IMR-90 (cell line): ENCODE measurements around the gene CXCL16. TPM values are rescaled to one million over a fixed set of nuclear protein-coding genes. Genes with fewer than 3 reads are reported as not detected.

Experiments used
- ATAC-seq: fragments of 200-7000 bp; cut with Tn5 transposase; 2 replicates; pipeline ENCODE4 v1.9.1; 2020; ENCODE audit warnings: low read depth, mild to moderate bottlenecking, moderate library complexity
- BruUV-seq: library from RNA; stranded (reverse); fragments of 400-500 nt; replicated peaks from 2 replicates; lab custom pipeline; 2021; lab: Mats Ljungman, UMichigan
- CTCF ChIA-PET: fragments of 300-600 bp; formaldehyde crosslinking; extraction: SDS; loops from one replicate; lab custom pipeline; 2021; ENCODE audit warnings: antibody characterized with exemption; lab: Yijun Ruan, JAX
- POLR2A ChIA-PET: fragments of 300-600 bp; sonication (Branson Sonifier 250); formaldehyde crosslinking; loops from one replicate; lab custom pipeline; 2022; ENCODE audit warnings: antibody characterized with exemption; ENCODE audit not compliant: unreplicated experiment; lab: Charles Lee
- DNase-seq: peaks from one replicate; pipeline ENCODE4 v3.0.0; 2013
- H2AFZ ChIP-seq: replicated peaks from 2 replicates; pipeline ENCODE3; 2013; ENCODE audit warnings: low read length, mild to moderate bottlenecking; ENCODE audit not compliant: poor library complexity
- H2AK5ac ChIP-seq: 2 replicates; pipeline ENCODE4 v1.6.1; 2013; ENCODE audit warnings: low read depth, low read length, inconsistent platforms
- H2AK9ac ChIP-seq: replicated peaks from 2 replicates; pipeline ENCODE3; 2013; ENCODE audit warnings: mild to moderate bottlenecking, low read depth, low read length, moderate library complexity; ENCODE audit not compliant: poor library complexity
- H2BK120ac ChIP-seq: 2 replicates; pipeline ENCODE4 v1.6.1; 2013; ENCODE audit warnings: low read depth, low read length, inconsistent platforms
- H2BK15ac ChIP-seq: 3 replicates; pipeline ENCODE4 v1.6.1; 2013; ENCODE audit warnings: low read depth, low read length, inconsistent platforms
- H2BK20ac ChIP-seq: 2 replicates; pipeline ENCODE4 v1.6.1; 2013; ENCODE audit warnings: low read depth, mild to moderate bottlenecking, inconsistent platforms, low read length, moderate library complexity
- H2BK5ac ChIP-seq: 2 replicates; pipeline ENCODE4 v1.6.1; 2013; ENCODE audit warnings: mild to moderate bottlenecking, low read depth, low read length, inconsistent platforms; ENCODE audit not compliant: poor library complexity, severe bottlenecking
- H3K14ac ChIP-seq: replicated peaks from 2 replicates; pipeline ENCODE4 v1.6.1; 2013; ENCODE audit warnings: low read depth, low read length, inconsistent platforms
- H3K18ac ChIP-seq: 2 replicates; pipeline ENCODE4 v1.6.1; 2013; ENCODE audit warnings: low read depth, low read length, control low read depth
- H3K23ac ChIP-seq: 2 replicates; pipeline ENCODE4 v1.6.1; 2013; ENCODE audit warnings: low read depth, low read length, inconsistent platforms
- H3K27ac ChIP-seq: 2 replicates; pipeline ENCODE4 v1.5.1; 2013; ENCODE audit warnings: mild to moderate bottlenecking, control low read depth, low read length; ENCODE audit not compliant: insufficient read depth
- H3K27me3 ChIP-seq: 2 replicates; pipeline ENCODE4 v1.6.1; 2013; ENCODE audit warnings: low read length; ENCODE audit not compliant: control insufficient read depth, insufficient read depth
- H3K36me3 ChIP-seq: 2 replicates; pipeline ENCODE4 v1.6.1; 2013; ENCODE audit warnings: low read length, mixed read lengths; ENCODE audit not compliant: control insufficient read depth, insufficient read depth
- H3K4ac ChIP-seq: 2 replicates; pipeline ENCODE4 v1.6.1; 2013; ENCODE audit warnings: low read depth, low read length, inconsistent platforms
- H3K4me1 ChIP-seq: 2 replicates; pipeline ENCODE4 v1.6.1; 2013; ENCODE audit warnings: low read length, mixed read lengths; ENCODE audit not compliant: control insufficient read depth, insufficient read depth
- H3K4me2 ChIP-seq: 2 replicates; pipeline ENCODE4 v1.6.1; 2013; ENCODE audit warnings: low read depth, mild to moderate bottlenecking, control low read depth, low read length, moderate library complexity
- H3K4me3 ChIP-seq: 2 replicates; pipeline ENCODE4 v1.5.1; 2013; ENCODE audit warnings: low read depth, mild to moderate bottlenecking, control low read depth, low read length, moderate library complexity; ENCODE audit not compliant: insufficient read depth
- H3K56ac ChIP-seq: 2 replicates; pipeline ENCODE4 v1.6.1; 2013; ENCODE audit warnings: low read length, inconsistent platforms; ENCODE audit not compliant: insufficient read depth; ENCODE audit errors: extremely low read depth
- H3K79me1 ChIP-seq, 2 experiments: 2 replicates each; pipeline ENCODE4 v1.6.1; 2013; ENCODE audit warnings: low read length in 2 of 2, inconsistent platforms in 1 of 2, low read depth in 1 of 2
- H3K9ac ChIP-seq: 2 replicates; pipeline ENCODE4 v1.6.1; 2013; ENCODE audit warnings: low read depth, low read length, control low read depth
- H3K9me1 ChIP-seq: 2 replicates; pipeline ENCODE4 v1.6.1; 2013; ENCODE audit warnings: low read length, inconsistent platforms; ENCODE audit not compliant: insufficient read depth
- H3K9me3 ChIP-seq: 2 replicates; pipeline ENCODE4 v1.6.1; 2013; ENCODE audit warnings: low read length; ENCODE audit not compliant: control insufficient read depth, insufficient read depth
- H4K20me1 ChIP-seq: 2 replicates; pipeline ENCODE4 v1.6.1; 2013; ENCODE audit warnings: low read length, inconsistent platforms; ENCODE audit not compliant: insufficient read depth
- H4K5ac ChIP-seq: 2 replicates; pipeline ENCODE4 v1.6.1; 2013; ENCODE audit warnings: mild to moderate bottlenecking, low read depth, low read length, control low read depth
- H4K8ac ChIP-seq, 2 experiments: 2 replicates each; pipeline ENCODE4 v1.6.1; 2013; ENCODE audit warnings: low read depth in 2 of 2, low read length in 2 of 2, control low read depth in 1 of 2, inconsistent platforms in 1 of 2
- H4K91ac ChIP-seq: 2 replicates; pipeline ENCODE4 v1.6.1; 2013; ENCODE audit warnings: low read depth, low read length, inconsistent platforms; ENCODE audit not compliant: insufficient read depth
- BHLHE40 ChIP-seq: fragments of 150-350 bp; IDR thresholded peaks from 2 replicates; pipeline ENCODE4 v1.6.1; 2016; ENCODE audit warnings: mild to moderate bottlenecking, low read depth, low read length
- CEBPB ChIP-seq: IDR thresholded peaks from 2 replicates; pipeline ENCODE4 v1.6.1; 2012; ENCODE audit warnings: low read depth, low read length, improper control_type of control experiment
- CHD1 ChIP-seq: IDR thresholded peaks from 2 replicates; pipeline ENCODE4 v1.6.1; 2012; ENCODE audit warnings: low read depth, low read length, improper control_type of control experiment
- CTCF ChIP-seq: conservative IDR thresholded peaks from 2 replicates; pipeline ENCODE4 v1.5.1; 2012; ENCODE audit warnings: mild to moderate bottlenecking, low read depth, low read length, improper control_type of control experiment
- FOS ChIP-seq: fragments of 150-350 bp; IDR thresholded peaks from 2 replicates; pipeline ENCODE4 v1.6.1; 2016; ENCODE audit warnings: low read depth, low read length
- MAFK ChIP-seq: IDR thresholded peaks from 2 replicates; pipeline ENCODE4 v1.6.1; 2012; ENCODE audit warnings: low read depth, low read length, improper control_type of control experiment
- MAZ ChIP-seq: IDR thresholded peaks from 2 replicates; pipeline ENCODE4 v1.6.1; 2012; ENCODE audit warnings: low read depth, mild to moderate bottlenecking, low read length, improper control_type of control experiment, moderate library complexity, borderline replicate concordance
- MXI1 ChIP-seq: IDR thresholded peaks from 2 replicates; pipeline ENCODE4 v1.6.1; 2012; ENCODE audit warnings: low read depth, mild to moderate bottlenecking, low read length, moderate library complexity, borderline replicate concordance
- NFE2L2 ChIP-seq: fragments of 150-350 bp; IDR thresholded peaks from 2 replicates; pipeline ENCODE4 v1.6.1; 2016; ENCODE audit warnings: low read depth, mild to moderate bottlenecking, low read length
- POLR2A ChIP-seq: IDR thresholded peaks from 2 replicates; pipeline ENCODE4 v1.6.1; 2012; ENCODE audit warnings: mild to moderate bottlenecking, low read depth, low read length
- RAD21 ChIP-seq: IDR thresholded peaks from 2 replicates; pipeline ENCODE4 v1.6.1; 2012; ENCODE audit warnings: low read length, improper control_type of control experiment
- RCOR1 ChIP-seq: IDR thresholded peaks from 2 replicates; pipeline ENCODE4 v1.6.1; 2012; ENCODE audit warnings: mild to moderate bottlenecking, low read length, improper control_type of control experiment; ENCODE audit not compliant: insufficient replicate concordance
- RFX5 ChIP-seq: IDR thresholded peaks from 2 replicates; pipeline ENCODE4 v1.8.0; 2012; ENCODE audit warnings: low read depth, mild to moderate bottlenecking, low read length, moderate library complexity
- SMC3 ChIP-seq: fragments of 150-350 bp; IDR thresholded peaks from 2 replicates; pipeline ENCODE4 v1.6.1; 2016; ENCODE audit warnings: low read depth, mild to moderate bottlenecking, antibody characterized with exemption, low read length, moderate library complexity
- USF2 ChIP-seq: fragments of 150-350 bp; IDR thresholded peaks from 2 replicates; pipeline ENCODE4 v1.6.1; 2017; ENCODE audit warnings: mild to moderate bottlenecking, antibody characterized with exemption, low read length, low read depth
- WGBS, 2 experiments: methylation state at CpG; one replicate each; pipeline versions ENCODE4 v1.1.5 to v1.1.7; 2013; ENCODE audit warnings: missing lambda C conversion rate in 2 of 2; ENCODE audit not compliant: insufficient read length in 1 of 2; ENCODE audit errors: extremely low coverage in 2 of 2; 5-methylcytosine and 5-hydroxymethylcytosine counted together
- dilution Hi-C: fragments of 300-500 bp; cut with HindIII; formaldehyde crosslinking; loops from one replicate; pipeline ENCODE4 v1.14.3; 2018; ENCODE audit warnings: low sequenced_read_pairs; ENCODE audit not compliant: unreplicated experiment
- in situ Hi-C: fragments of 300-500 bp; cut with MboI; formaldehyde crosslinking; loops from 3 replicates; pipeline ENCODE4 v1.14.3; 2019; ENCODE audit warnings: low sequenced_read_pairs, inconsistent platforms, mixed read lengths
- intact Hi-C: fragments of 100-400 bp; cut with micrococcal nuclease; formaldehyde crosslinking; loops from 2 replicates; pipeline ENCODE4 v1.10.0; 2022
- polyA plus RNA-seq, 3 experiments: library from polyadenylated mRNA; depleted of rRNA; stranded (reverse); fragments of >200 nt; gene quantifications; 2 replicates each; pipeline ENCODE4 v1.2.3, GENCODE V29; 2012; ENCODE audit warnings: low replicate concordance in 1 of 3
- total RNA-seq: library from RNA; depleted of rRNA; stranded (reverse); fragments of >200 nt; gene quantifications from 2 replicates; pipeline ENCODE4 v1.2.3, GENCODE V29; 2012
- TF ChIP-seq, protein P1 (sequence below): fragments of 150-350 bp; IDR thresholded peaks from 2 replicates; pipeline ENCODE4 v1.6.1; 2016; ENCODE audit warnings: low read depth, mild to moderate bottlenecking, low read length, moderate library complexity, borderline replicate concordance

Gene CXCL16
- total and polyA plus RNA-seq, 2 of the 4 experiments (the other 2 are of a cell fraction) = 0.36 to 1.6 TPM

GRCh38 chr17:4743216-4743615 lies 3.5 kb upstream of the CXCL16 start:
- TF ChIP-seq SMC3 (no peak), RAD21 (no peak), CHD1 (no peak), BHLHE40 (no peak), MXI1 (no peak), FOS (no peak), CEBPB (no peak), RCOR1 (no peak), NFE2L2 (no peak), USF2 (no peak), MAZ (no peak), RFX5 (no peak), POLR2A (no peak), CTCF (no peak), MAFK (no peak)
- TF ChIP-seq, protein P1, sequence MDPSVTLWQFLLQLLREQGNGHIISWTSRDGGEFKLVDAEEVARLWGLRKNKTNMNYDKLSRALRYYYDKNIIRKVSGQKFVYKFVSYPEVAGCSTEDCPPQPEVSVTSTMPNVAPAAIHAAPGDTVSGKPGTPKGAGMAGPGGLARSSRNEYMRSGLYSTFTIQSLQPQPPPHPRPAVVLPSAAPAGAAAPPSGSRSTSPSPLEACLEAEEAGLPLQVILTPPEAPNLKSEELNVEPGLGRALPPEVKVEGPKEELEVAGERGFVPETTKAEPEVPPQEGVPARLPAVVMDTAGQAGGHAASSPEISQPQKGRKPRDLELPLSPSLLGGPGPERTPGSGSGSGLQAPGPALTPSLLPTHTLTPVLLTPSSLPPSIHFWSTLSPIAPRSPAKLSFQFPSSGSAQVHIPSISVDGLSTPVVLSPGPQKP = no peak
- ChIA-PET CTCF (no interaction called here), POLR2A (no interaction called here)
- no peak overlapping the region for H3K27ac ChIP-seq
- no peak overlapping the region for H3K18ac ChIP-seq
- H3K4me3 ChIP-seq = no peak overlapping the region
- no CpG with 5 or more reads among the region's 8 CpGs for WGBS, 2 experiments
- no peak overlapping the region for H3K23ac ChIP-seq
- H2AFZ ChIP-seq = no peak overlapping the region
- H3K9me1 ChIP-seq = no peaks in the 10 kb centered on the region
- H4K5ac ChIP-seq = no peak overlapping the region
- H3K9me3 ChIP-seq = no peaks in the 10 kb centered on the region
- no peaks in the 10 kb centered on the region for H3K36me3 ChIP-seq
- no peak overlapping the region for H3K14ac ChIP-seq
- H2BK15ac ChIP-seq = no peak overlapping the region
- peaks cover 8% of the 10 kb centered on the region; the same call in 1 of the 2 replicates for H3K4me1 ChIP-seq
- H3K56ac ChIP-seq = no peak overlapping the region
- no peak overlapping the region for H2AK5ac ChIP-seq
- no peak overlapping the region for H4K8ac ChIP-seq
- H2BK20ac ChIP-seq = no peak overlapping the region
- in situ Hi-C loops = no loop called here
- no peak for ATAC-seq
- intact Hi-C loops = no loop called here
- H3K27me3 ChIP-seq = peaks cover 79% of the 10 kb centered on the region
- H2AK9ac ChIP-seq = no peak overlapping the region
- no peak overlapping the region for H3K4ac ChIP-seq
- H4K91ac ChIP-seq = no peak overlapping the region
- H3K4me2 ChIP-seq = no peak overlapping the region
- no peak overlapping the region for H3K9ac ChIP-seq
- no peak overlapping the region for H2BK120ac ChIP-seq
- no peak for DNase-seq
- H3K79me1 ChIP-seq = no peaks in the 10 kb centered on the region
- no TSS peak for BruUV-seq
- H4K20me1 ChIP-seq = no peaks in the 10 kb centered on the region
- H2BK5ac ChIP-seq = no peak overlapping the region
- dilution Hi-C loops = no loop called here
